Measurements from ENCODE around the gene KRTAP20-1.

The KRTAP20-1 gene

GRCh38 chr21:30612132-30612531 lies 4.1 kb upstream of the KRTAP20-1 start:
- H3K4me3 ChIP-seq (ENCODE audit: extremely low read depth, insufficient read depth, low read length, poor library complexity, severe bottlenecking) = no peak overlapping the region
- WGBS, 2 experiments (ENCODE audit: insufficient coverage in 2 of 2) = 88 to 89% methylated on average over 1 of the region's 2 CpGs
- H3K27ac ChIP-seq (ENCODE audit: low read depth, low read length, severe bottlenecking) = no peak overlapping the region
- H3K4me1 ChIP-seq (ENCODE audit: control insufficient read depth, insufficient read depth, low read length, poor library complexity, severe bottlenecking) = no peaks in the 10 kb centered on the region
- H3K9me3 ChIP-seq (ENCODE audit: control insufficient read depth, low read length) = no peaks in the 10 kb centered on the region
- H3K36me3 ChIP-seq (ENCODE audit: control insufficient read depth, insufficient read depth, low read length) = no peaks in the 10 kb centered on the region

- Histone ChIP-seq H3K4me1 (ENCODE audit: control insufficient read depth, insufficient read depth, low read length, poor library complexity, severe bottlenecking) (no peaks in the 10 kb centered on the region), H3K27ac (ENCODE audit: low read depth, low read length, severe bottlenecking) (no peak within 1 kb of the TSS), H3K36me3 (ENCODE audit: control insufficient read depth, insufficient read depth, low read length) (no peaks in the 10 kb centered on the region), H3K4me3 (ENCODE audit: extremely low read depth, insufficient read depth, low read length, poor library complexity, severe bottlenecking) (no peak within 1 kb of the TSS), H3K9me3 (ENCODE audit: control insufficient read depth, low read length) (no peaks in the 10 kb centered on the region)
- 86 to 94% methylated on average over 1 to 2 of the region's 2 CpGs for WGBS, 2 experiments (ENCODE audit: insufficient coverage in 2 of 2)
Measured at GRCh38 chr21:30613836-30614235, 2.4 kb upstream of the KRTAP20-1 start, which contains the start of gene KRTAP6-1. Gene KRTAP6-1 (minus strand): TSS chr21:30613930. CDS start chr21:30613904, 26 bp downstream.

GRCh38 chr21:30615199-30615598 lies 1.0 kb upstream of the KRTAP20-1 start:
- H3K4me3 ChIP-seq (ENCODE audit: extremely low read depth, insufficient read depth, low read length, poor library complexity, severe bottlenecking) = no peak overlapping the region
- no peaks in the 10 kb centered on the region for H3K4me1 ChIP-seq (ENCODE audit: control insufficient read depth, insufficient read depth, low read length, poor library complexity, severe bottlenecking)
- no peaks in the 10 kb centered on the region for H3K36me3 ChIP-seq (ENCODE audit: control insufficient read depth, insufficient read depth, low read length)
- no peaks in the 10 kb centered on the region for H3K9me3 ChIP-seq (ENCODE audit: control insufficient read depth, low read length)
- H3K27ac ChIP-seq (ENCODE audit: low read depth, low read length, severe bottlenecking) = no peak overlapping the region

- Histone ChIP-seq H3K36me3 (ENCODE audit: control insufficient read depth, insufficient read depth, low read length) (no peaks in the 10 kb centered on the region), H3K9me3 (ENCODE audit: control insufficient read depth, low read length) (no peaks in the 10 kb centered on the region), H3K27ac (ENCODE audit: low read depth, low read length, severe bottlenecking) (no peak overlapping the region), H3K4me1 (ENCODE audit: control insufficient read depth, insufficient read depth, low read length, poor library complexity, severe bottlenecking) (no peaks in the 10 kb centered on the region), H3K4me3 (ENCODE audit: extremely low read depth, insufficient read depth, low read length, poor library complexity, severe bottlenecking) (no peak overlapping the region)
Measured at GRCh38 chr21:30620080-30620479, 3.9 kb downstream of the KRTAP20-1 start.

- Histone ChIP-seq H3K4me3 (ENCODE audit: extremely low read depth, insufficient read depth, low read length, poor library complexity, severe bottlenecking) (no peak within 1 kb of the TSS), H3K27ac (ENCODE audit: low read depth, low read length, severe bottlenecking) (no peak within 1 kb of the TSS), H3K9me3 (ENCODE audit: control insufficient read depth, low read length) (no peaks in the 10 kb centered on the region), H3K4me1 (ENCODE audit: control insufficient read depth, insufficient read depth, low read length, poor library complexity, severe bottlenecking) (no peaks in the 10 kb centered on the region), H3K36me3 (ENCODE audit: control insufficient read depth, insufficient read depth, low read length) (no peaks in the 10 kb centered on the region)
- WGBS, 2 experiments (ENCODE audit: insufficient coverage in 2 of 2) = no CpG with 5 or more reads among the region's 3 CpGs
Measured at GRCh38 chr21:30620522-30620921, 4.3 kb downstream of the KRTAP20-1 start, which contains the start of gene KRTAP20-4. Gene KRTAP20-4 (plus strand): TSS chr21:30620627.

GRCh38 chr21:30623362-30623761 lies 7.1 kb downstream of the KRTAP20-1 start:
- Histone ChIP-seq H3K4me3 (ENCODE audit: extremely low read depth, insufficient read depth, low read length, poor library complexity, severe bottlenecking) (no peak overlapping the region), H3K36me3 (ENCODE audit: control insufficient read depth, insufficient read depth, low read length) (no peaks in the 10 kb centered on the region), H3K4me1 (ENCODE audit: control insufficient read depth, insufficient read depth, low read length, poor library complexity, severe bottlenecking) (no peaks in the 10 kb centered on the region), H3K9me3 (ENCODE audit: control insufficient read depth, low read length) (no peaks in the 10 kb centered on the region), H3K27ac (ENCODE audit: low read depth, low read length, severe bottlenecking) (no peak overlapping the region)
- WGBS, 2 experiments (ENCODE audit: insufficient coverage in 2 of 2) = 93 to 100% methylated on average over 1 to 3 of the region's 3 CpGs

- no peak overlapping the region for H3K4me3 ChIP-seq (ENCODE audit: extremely low read depth, insufficient read depth, low read length, poor library complexity, severe bottlenecking)
- no peak overlapping the region for H3K27ac ChIP-seq (ENCODE audit: low read depth, low read length, severe bottlenecking)
- H3K9me3 ChIP-seq (ENCODE audit: control insufficient read depth, low read length) = no peaks in the 10 kb centered on the region
- WGBS, 2 experiments (ENCODE audit: insufficient coverage in 2 of 2) = 44 to 65% methylated on average over 1 to 3 of the region's 4 CpGs
- H3K4me1 ChIP-seq (ENCODE audit: control insufficient read depth, insufficient read depth, low read length, poor library complexity, severe bottlenecking) = no peaks in the 10 kb centered on the region
- H3K36me3 ChIP-seq (ENCODE audit: control insufficient read depth, insufficient read depth, low read length) = no peaks in the 10 kb centered on the region
Measured at GRCh38 chr21:30625449-30626165, 9.4 kb downstream of the KRTAP20-1 start.

- H3K4me3 ChIP-seq (ENCODE audit: extremely low read depth, insufficient read depth, low read length, poor library complexity, severe bottlenecking) = no peak overlapping the region
- H3K36me3 ChIP-seq (ENCODE audit: control insufficient read depth, insufficient read depth, low read length) = no peaks in the 10 kb centered on the region
- H3K4me1 ChIP-seq (ENCODE audit: control insufficient read depth, insufficient read depth, low read length, poor library complexity, severe bottlenecking) = no peaks in the 10 kb centered on the region
- no peaks in the 10 kb centered on the region for H3K9me3 ChIP-seq (ENCODE audit: control insufficient read depth, low read length)
- no peak overlapping the region for H3K27ac ChIP-seq (ENCODE audit: low read depth, low read length, severe bottlenecking)
- WGBS, 2 experiments (ENCODE audit: insufficient coverage in 2 of 2) = no CpG with 5 or more reads among the region's 4 CpGs
Measured at GRCh38 chr21:30628109-30628508, 11.9 kb downstream of the KRTAP20-1 start.

GRCh38 chr21:30629200-30629599 lies 13.0 kb downstream of the KRTAP20-1 start:
- H3K4me3 ChIP-seq (ENCODE audit: extremely low read depth, insufficient read depth, low read length, poor library complexity, severe bottlenecking) = no peak overlapping the region
- no peaks in the 10 kb centered on the region for H3K4me1 ChIP-seq (ENCODE audit: control insufficient read depth, insufficient read depth, low read length, poor library complexity, severe bottlenecking)
- no peaks in the 10 kb centered on the region for H3K36me3 ChIP-seq (ENCODE audit: control insufficient read depth, insufficient read depth, low read length)
- no peak overlapping the region for H3K27ac ChIP-seq (ENCODE audit: low read depth, low read length, severe bottlenecking)
- H3K9me3 ChIP-seq (ENCODE audit: control insufficient read depth, low read length) = no peaks in the 10 kb centered on the region
- WGBS, 2 experiments (ENCODE audit: insufficient coverage in 2 of 2) = 100% methylated on average over 1 of the region's 1 CpG; no CpG with 5 or more reads in 1 of the 2 experiments

GRCh38 chr21:30634906-30635305 lies 18.7 kb downstream of the KRTAP20-1 start, which contains the start of gene KRTAP20-2:
Gene KRTAP20-2 (plus strand): TSS chr21:30635206. CDS start chr21:30635264, 58 bp downstream.
- 100% methylated on average over 1 of the region's 1 CpG for WGBS, 2 experiments (ENCODE audit: insufficient coverage in 2 of 2)
- no peaks in the 10 kb centered on the region for H3K36me3 ChIP-seq (ENCODE audit: control insufficient read depth, insufficient read depth, low read length)
- H3K4me1 ChIP-seq (ENCODE audit: control insufficient read depth, insufficient read depth, low read length, poor library complexity, severe bottlenecking) = no peaks in the 10 kb centered on the region
- H3K9me3 ChIP-seq (ENCODE audit: control insufficient read depth, low read length) = no peaks in the 10 kb centered on the region
- no peak within 1 kb of the TSS for H3K4me3 ChIP-seq (ENCODE audit: extremely low read depth, insufficient read depth, low read length, poor library complexity, severe bottlenecking)
- H3K27ac ChIP-seq (ENCODE audit: low read depth, low read length, severe bottlenecking) = no peak within 1 kb of the TSS

- WGBS, 2 experiments (ENCODE audit: insufficient coverage in 2 of 2) = 83 to 100% methylated on average over 1 of the region's 3 CpGs
- H3K9me3 ChIP-seq (ENCODE audit: control insufficient read depth, low read length) = no peaks in the 10 kb centered on the region
- H3K27ac ChIP-seq (ENCODE audit: low read depth, low read length, severe bottlenecking) = no peak overlapping the region
- H3K4me1 ChIP-seq (ENCODE audit: control insufficient read depth, insufficient read depth, low read length, poor library complexity, severe bottlenecking) = no peaks in the 10 kb centered on the region
- H3K36me3 ChIP-seq (ENCODE audit: control insufficient read depth, insufficient read depth, low read length) = no peaks in the 10 kb centered on the region
- H3K4me3 ChIP-seq (ENCODE audit: extremely low read depth, insufficient read depth, low read length, poor library complexity, severe bottlenecking) = no peak overlapping the region
Measured at GRCh38 chr21:30638686-30639085, 22.5 kb downstream of the KRTAP20-1 start.
